Measurements from ENCODE around the gene TNFRSF13B.

Gene TNFRSF13B

DNA sequence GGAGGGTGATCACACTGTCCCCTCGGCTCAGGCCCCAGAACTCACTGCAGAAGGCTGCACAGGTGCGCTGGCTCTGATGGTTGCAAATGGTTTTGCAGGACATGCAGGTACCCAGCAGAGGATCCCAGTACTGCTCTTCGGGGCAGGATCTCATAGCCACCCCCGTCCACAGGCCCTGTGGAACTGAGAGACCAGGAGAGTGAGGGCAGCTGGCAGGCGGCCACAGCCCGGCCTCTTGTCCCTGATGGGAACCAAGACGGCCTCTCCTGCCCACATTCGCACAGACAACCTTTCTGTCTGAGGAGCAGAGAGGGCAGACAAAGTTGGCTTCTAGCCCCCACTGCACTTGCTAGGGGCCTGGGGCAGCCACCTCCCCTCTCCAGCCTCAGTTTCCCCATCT, 19.5 kb downstream of the TNFRSF13B start:
- DNase-seq = no peak

DNA sequence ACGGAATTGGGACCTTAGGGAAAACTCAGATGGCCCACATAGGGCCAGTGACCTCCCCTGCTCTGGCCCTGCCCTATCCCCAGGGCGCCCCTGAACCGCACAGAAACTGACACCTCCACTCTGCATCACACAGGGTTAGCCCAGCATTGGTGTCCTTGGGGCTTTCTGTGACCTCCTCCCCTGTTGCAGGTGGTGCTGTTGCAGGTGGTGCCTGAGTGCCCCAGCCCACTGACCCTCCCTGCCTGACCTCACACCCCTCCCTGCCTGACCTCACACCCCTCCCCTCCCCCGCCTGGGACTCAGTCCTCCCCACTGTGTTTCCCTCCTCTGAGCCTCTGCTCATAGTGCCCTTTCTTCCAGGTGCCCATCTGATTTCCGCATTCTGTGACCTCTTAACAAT, 21.4 kb downstream of the TNFRSF13B start:
- no peak for DNase-seq

DNA sequence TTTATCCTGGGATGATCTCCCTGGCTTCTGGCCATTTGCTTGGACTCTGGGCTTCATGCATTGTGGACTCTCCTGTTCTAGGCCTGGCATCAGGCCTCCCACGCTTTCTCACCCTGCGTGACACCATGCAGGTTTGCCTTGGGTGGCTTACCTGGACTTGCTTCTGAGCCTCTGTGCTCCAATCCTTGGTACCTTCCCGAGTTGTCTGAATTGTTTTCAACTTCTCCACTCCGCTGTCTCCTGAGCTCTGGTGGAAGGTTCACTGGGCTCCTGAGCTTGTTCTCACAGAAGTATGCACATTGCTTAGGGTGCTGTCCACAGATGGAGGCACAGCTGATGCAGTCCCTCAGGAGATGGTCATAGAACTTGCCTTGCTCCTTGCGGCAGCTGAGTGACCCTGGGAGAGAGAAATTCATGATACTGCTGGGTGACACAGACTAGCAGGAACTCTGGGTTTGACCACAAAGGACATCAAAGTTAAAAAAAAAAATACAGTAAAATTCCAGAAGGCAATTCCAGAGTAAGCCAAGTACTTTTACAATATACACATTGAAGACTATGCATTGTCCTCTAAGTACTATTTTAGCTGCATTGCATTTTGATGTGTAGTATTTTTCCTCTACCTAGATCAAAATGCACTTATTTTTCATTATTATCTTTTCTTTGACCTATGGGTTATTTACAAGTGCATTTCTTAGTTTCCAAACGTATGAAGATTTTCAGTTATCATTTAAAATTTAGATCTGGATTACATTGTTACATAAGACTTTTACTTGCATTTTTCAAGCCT, 23.1 kb downstream of the TNFRSF13B start:
- no peak for DNase-seq

DNA sequence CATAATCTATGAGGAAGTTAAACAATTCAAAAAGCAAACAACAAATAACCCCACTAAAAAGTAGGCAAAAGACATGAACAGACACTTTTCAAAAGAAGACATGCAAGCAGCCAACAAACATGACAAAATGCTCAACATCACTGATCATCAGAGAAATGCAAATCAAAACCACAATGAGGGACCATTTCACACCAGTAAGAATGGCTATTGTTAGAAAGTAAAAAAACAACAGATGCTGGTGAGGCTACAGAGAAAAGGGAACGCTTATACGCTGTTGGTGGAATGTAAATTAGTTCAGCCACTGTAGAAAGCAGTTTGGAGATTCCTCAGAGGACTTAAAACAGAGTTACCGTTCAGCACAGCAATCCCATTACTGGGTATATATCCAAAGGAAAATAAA, 24.4 kb downstream of the TNFRSF13B start:
- no peak for DNase-seq

DNA sequence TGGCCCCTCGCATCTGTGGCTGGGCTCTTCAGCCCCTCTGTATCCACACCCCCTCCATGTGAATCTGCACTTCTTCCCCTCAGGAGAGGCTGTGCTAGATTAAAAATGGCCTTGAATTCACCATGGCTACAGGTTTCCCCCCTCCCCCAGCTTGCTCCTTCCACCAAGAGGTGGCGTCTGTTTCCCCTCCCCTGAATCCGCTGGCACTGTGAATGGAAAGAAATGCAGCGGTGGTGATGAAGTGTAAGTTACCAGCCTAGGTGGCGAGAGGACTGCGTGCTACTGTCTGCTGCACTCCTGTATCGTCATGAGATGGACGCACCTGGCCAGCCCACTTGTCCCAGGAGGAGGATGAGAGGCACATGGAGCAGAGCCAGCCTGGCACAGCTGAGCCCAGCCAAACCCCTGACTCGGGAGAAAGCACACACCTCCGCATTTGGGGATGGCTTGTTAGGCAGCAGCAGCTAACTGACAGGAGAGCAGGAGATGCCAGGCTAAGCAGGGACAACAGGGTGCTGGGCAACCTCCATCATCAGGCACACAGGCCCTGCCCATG, 26.2 kb downstream of the TNFRSF13B start:
- DNase-seq = no peak

DNA sequence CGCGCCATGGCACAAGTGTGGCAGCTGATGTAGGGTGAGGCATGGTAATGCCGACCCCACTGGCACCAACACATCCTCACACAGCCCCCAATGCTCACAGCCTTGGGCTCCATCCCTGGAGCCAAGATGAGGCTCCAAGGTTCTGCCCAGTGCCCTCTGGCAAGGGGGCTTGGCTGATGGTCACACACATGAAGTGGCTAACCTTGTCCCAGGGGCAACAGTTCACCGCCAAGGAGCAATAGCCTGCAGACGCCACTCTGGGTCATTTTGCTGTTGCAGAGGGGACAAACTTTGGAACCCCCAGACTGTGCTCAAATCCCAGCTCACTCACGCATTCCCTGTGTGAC, 26.8 kb downstream of the TNFRSF13B start:
- no peak for DNase-seq

DNA sequence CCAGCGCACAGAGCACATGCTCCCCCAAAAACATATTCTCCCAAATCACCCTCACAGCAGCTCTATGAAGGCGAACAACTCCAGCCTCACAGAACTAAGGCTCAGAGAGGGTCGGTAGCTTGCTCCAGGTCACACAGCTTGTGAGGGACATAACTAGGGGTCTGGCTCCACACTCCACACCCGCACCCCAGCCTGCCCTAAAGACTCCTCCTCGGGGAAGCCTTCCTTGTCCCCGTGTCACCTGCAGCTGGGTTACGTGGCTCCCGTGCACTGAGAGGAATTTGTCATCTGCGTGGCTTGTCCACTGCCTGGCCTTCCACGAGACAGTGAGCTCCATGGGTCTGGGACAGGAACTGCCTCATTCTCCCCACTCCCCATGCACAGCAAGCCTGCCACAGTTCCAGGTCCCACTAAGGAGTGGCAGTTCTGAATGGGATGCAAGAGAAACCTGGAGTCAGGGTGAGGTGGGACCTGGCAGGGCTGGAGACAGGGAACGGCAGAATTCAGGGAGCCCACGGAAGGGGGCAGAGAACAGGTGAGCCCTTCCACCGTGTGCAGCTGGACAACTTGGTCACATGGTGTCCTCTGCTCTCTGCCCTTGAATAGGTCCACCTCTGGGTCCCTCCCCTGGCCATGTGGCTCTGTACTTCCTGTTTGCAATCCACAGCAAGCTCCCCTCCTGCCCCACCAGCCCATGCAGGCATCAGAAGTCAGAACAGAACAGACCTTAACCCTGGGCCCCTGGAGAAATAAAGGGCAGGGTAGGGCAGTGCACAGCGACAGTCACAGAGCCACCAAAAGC, 27.4 kb downstream of the TNFRSF13B start:
- DNase-seq = no peak

DNA sequence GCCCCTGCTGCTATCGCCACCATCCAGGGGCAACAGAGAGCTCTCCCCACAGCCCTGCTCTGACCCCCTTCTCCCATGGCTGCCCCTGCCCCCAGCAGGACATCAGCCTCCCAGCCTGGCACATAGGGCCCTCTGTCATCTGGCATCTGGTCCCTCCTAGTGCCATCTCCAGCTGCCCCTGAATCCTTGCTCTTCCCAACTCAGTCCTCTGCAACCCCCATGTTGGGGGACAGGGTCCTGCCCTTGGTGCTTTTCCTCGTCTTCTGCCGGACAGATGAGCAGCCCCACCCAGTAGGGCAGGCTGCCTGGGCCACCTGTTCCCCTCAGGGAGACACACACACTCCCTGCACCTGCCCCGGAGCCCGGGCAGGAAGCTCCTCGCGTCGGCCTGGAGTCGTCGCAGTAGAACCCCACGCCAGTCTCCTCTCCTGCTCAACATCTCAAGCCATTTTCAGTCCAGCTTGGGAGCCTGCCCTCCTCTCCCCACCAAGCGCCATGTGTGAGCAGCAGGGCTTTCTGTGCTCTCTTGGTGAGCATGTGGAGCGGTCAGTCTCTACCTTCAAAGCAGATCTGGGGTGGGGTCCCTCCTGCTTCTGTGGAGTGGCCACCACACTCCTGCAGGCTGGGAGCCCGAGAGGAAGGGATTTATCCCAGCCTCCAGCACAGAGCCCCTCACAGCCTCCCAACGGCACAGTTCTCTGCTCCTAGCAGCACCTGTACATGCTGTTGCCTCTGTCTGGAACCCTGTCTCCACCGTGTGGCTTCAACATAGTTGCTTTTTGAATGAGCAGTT, 28.2 kb downstream of the TNFRSF13B start:
- no peak for DNase-seq

DNA sequence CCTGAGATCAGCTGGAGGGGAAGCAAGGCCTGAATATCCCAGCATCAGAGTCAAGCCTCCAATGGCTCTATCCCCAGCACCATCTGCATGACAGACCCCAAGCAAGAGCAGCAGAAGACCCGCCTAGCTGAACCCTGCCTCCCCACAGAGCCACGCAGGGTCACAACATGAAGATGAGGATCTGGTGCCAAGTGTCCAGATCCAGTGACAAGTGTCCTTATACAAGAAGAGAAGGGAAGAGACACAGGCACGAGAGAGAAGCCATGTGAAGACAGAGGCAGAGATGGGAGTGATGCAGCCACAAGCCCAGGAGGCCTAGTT, 28.9 kb downstream of the TNFRSF13B start:
- DNase-seq = no peak

DNA sequence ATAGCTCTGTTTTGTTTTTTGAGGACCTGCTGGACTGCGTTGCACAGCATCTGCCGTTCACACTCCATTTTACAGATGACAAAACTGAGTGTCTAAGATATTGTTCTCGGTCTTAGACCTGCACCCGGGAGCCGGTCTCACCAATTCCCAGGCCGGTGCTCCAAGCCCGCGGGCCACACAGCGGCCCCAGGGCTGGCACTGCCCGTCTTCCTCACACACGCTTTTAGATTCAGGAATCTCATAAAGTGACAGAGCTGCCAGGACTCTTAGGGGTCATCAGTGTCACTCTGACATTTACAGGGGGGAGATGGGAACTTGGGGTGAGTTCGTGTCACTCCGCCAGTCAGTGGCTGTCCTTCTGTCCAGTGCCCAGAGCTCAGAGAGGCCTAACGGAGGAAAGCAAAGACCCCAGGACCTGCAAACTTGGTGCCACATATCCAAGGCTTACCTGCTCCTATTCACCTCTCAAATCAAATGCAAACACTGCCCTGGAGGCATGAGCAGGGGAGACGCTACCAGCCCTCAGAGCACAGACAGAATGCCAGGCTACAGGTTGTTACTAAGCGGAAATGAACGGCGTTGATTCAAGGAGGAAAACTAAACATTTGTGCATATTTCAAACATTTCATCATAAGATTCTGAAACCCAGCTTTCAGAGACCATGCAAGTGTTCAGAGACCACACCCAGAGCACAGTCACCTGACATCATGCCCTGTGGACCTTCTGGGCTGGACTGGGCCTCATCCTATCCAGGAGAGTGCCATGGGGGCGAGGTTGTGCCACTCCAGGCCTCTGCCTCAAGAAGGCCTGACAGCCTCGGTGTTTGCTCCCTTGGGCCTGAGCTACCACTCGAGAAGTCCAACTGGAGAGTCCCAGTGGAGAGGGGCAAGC, 29.5 kb downstream of the TNFRSF13B start:
- DNase-seq = no peak

DNA sequence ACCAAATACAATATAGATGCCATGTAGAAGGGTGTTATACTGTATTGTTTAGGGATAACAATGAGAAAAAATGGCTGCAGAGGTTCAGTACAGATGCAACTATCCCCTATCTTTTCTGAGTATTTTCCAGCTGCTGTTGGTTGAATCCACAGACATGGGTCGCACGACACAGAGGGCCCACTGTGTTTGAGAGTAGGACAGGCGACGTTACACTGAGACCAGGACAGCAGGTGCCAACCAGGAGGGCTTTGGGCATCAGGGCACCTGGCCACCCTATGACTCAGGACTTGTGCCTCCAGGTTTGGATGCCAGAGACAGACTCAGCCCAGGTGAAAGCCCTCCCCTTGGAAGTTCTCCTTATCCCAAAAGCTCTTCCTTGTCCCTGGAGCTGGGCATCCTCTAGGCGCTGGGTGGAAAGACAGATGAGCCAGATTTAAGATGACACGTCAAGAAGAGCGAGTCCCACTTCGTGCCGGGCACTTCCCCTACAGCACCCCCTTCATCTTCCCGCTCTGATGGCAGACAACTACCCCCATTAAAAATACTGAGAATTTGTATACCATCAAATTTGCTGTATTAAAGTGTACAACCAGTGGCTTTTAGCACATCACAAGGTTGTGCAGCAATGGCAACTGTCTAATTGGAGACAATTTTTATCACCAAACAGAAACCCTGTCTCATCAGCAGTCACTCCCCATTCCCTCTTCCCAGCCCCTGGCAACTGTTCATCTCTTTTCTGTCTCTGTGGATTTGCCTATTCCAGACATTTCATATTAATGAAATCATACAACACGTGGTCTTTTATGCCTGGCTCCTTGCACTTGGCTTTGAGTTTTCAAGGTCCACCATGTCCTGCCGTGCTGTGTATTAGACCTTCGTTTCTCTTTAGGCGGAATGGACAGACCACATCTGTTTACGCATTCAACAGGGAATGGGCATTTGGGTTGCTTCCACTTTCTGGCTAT, 30.6 kb downstream of the TNFRSF13B start:
- DNase-seq = no peak

DNA sequence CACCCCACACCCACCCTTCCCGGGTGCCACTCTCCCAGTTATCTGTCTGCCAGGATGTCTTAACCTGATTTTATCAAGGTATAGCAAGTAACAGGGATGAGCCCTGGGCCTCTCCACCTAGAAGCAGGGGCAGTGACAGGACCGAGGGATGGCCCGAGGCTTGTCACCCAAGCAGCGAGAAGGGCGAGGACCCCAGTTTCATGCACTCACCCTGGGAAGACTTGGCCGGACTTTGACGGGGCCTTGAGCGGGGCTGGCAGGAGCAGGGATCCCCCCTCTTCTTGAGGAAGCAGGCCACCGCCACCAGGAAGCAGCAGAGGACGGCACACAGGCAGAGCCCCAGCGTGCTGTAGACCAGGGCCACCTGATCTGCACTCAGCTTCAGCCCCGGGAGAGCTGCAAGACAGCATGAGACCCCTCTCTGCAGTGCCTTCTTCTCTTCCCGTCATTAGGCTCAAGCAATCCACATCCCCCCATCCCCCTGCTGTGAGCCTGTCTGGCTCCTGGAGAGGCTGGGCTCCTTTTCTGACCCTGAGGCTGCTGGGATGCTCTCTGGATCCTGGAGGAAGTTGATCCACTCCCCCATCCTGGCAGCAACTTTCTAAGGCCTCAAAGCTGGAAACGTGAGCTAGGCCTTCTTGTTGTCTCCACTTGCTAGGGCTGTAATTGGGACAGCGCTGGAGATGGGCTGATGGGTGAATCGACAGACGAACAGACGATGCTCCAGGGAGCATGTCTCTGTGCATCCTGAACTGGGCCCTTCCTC, 31.6 kb downstream of the TNFRSF13B start:
- no peak for DNase-seq

DNA sequence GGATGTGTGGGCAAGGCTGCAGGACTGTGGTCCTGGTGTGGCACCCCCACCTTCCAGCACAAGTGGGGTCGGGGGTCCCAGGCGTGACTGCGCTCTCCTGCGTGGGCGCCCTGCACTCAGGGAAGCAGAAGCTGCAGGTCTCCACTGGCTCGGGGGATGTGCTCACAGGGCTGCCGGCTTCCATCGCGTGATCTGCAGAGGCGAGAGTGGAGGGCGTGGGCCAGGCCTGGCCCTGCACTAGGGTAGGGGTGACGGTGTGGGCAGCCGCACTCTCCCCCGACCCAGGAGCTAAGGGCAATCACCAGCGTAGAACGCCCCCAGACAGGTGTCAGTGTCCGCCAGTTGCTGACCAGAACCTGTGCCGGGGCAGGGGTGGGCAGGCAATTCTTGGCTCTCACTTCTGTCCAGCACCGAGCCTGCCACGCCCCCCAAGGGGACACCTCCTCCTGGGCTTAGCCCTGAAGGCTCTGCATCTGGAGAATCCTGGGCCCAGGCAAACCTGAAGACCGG, 32.3 kb downstream of the TNFRSF13B start:
- DNase-seq = no peak

DNA sequence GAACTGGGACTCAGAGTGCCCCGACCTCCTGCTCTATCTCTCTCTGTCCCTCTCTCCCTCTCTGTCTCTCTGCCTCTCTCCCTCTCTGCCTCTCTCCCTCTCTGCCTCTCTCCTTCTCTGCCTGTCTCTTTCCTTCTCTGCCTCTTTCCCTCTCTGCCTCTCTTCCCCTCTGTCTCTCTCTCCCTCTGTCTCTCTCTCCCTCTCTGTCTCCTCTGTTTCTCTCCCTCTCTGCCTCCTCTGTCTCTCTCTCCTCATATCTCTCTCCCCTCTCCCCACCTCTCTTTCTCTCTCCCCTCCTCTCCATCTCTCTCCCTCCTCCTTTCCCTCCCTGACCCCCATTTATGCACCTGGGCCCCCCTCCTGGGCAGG, 32.7 kb downstream of the TNFRSF13B start:
- DNase-seq = no peak

DNA sequence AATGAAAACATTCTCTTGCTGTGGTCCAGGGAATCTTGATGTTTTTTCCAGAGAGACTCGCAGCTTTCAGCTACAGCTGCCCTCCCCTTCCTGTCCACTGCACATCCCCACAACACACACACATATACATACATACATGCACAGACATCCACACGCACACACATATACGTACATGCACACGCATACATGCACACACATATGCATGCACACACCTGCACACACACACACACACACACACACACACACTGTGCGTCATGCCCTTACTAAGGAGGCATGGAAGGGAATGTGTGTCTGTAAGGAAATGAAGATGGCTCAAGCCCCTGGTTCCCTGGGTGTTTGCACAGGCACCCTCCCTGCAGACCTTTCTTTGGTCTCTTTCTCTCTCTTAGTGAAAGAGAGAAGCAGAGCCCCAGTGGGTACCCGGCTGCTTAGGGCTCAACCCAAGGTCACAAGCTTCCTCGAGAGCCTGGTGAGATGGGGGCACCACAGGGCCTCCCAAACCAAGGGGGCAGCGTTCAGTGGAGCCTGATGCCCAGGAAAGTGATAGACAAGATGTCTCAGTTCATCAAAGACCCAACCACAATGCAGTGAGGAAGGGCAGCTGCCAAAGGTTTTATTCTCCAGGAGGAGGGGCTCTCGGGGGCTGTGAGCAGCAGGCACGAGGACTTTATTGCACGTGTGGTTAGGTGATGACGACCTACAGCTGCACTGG, 33.3 kb downstream of the TNFRSF13B start:
- DNase-seq = no peak

DNA sequence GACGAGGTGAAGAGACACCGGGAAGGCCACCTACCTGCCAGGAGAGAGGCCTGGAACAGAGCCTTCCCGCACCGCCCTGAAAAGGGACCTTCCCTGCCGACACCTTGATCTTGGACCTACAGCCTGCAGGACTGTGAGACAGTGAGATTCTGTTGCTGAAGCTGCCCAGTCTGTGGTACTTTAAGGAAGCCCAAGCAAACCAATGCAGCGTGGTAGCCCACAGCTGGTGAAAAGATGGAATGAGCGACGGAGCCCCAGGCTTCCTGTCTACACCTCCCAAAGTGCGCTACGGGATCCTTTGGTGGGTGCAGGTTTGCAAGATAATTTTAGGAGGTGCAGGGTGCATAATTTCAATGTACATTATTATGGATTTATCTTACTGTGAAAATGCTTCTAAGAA, 33.9 kb downstream of the TNFRSF13B start:
- DNase-seq = no peak

DNA sequence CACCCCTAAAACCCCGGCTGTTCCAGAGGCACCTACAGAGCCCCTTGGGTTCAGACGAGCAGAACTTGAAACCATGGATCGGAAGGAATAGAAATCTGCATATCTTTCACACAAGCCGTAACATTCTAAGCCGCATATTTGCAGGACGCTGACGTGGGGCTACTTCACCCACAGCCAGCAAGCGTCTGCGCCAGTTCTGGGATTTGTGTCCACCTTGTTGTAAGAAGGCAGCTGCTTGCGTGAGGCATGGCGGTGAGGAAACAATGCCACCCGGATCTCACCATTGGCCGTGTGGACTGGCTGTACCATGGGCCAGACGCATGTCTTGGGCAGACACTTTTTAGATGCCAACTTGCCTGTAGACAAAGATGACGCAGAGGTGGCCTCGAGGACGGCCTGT, 34.5 kb downstream of the TNFRSF13B start:
- DNase-seq = no peak

DNA sequence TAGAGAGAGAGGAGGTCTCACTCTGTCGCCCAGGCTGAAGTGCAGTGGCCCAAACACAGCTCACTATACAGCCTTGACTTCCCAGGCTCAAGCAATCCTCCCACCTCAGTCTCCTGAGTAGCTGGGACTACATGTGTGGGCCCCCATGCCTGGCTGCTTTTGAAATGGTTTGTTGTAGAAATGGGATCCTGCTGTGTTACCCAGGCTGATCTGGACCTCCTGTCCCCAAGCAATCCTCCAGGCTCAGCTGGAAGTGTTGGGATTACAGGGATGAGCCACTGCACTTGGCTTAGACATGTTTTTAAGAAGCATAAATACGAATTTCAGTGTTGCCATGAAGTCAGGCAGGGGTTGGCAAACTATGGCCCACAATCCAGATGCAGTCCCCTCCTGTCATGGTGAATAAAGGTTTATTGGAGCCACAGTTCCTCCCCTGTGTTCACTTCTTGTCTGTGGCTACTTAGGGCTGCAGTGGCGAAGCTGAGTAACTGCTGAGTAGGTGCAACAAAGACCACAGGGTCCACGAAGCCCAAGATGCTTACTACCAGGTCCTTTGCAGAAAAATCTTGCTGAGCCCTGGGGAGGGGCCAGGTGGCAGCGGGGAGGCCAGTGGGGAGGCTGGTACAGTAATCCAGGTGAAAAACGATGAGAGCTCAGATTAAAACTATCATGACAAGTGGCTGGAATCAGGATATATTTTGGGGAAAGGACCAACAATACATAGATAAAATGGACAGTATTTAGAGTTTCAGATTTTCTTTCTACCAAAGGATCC, 35.2 kb downstream of the TNFRSF13B start:
- no peak for DNase-seq

DNA sequence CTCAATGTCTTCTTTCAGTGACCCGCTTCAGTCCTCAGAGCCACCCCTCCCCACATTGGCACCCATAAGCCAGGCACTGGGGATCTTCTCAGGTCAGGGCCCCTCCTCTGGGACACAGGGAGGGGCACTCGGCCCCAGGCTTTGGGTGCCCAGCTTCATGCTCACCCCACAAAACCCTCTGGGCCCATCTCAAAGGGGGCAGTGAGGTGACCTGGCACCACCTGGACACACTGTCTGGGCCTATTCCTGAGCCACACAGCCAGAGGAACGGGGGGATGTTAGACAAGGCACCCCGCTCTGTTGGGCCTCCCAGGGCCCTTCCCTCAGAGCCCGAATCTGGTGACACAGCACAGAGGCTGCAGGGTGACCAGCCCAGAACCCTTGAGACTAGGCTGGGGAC, 36.1 kb downstream of the TNFRSF13B start:
- no peak for DNase-seq
